CD4-positive, CD25-positive, alpha-beta regulatory T cell (primary cell): ENCODE data around the gene SCYL3. TPM values are rescaled to one million over a fixed set of nuclear protein-coding genes. Genes with fewer than 3 reads are reported as not detected.
A peak's percentile ranks its signal among the peaks of the same experiment; 100 is the strongest.
"Not testable (repeated sequence)": the region's sequence is repeated elsewhere in the genome, so short reads cannot be mapped to it uniquely, and the experiment has no call there.

Experiments
- ATAC-seq, 2 donors: fragments of 150-1000 bp; cut with Tn5 transposase; one replicate each; pipeline ENCODE4 v1.10.0; 2021; ENCODE audit warnings: low read depth in 2 of 2, moderate number of reproducible peaks in 2 of 2, moderate library complexity in 1 of 2
- DNase-seq, 3 donors: peaks; one replicate each; pipeline versions ENCODE4 v3.0.0 to v3.0.0-alpha.2; 2012 to 2022; ENCODE audit warnings: mixed read lengths in 1 of 3
- H3K27ac ChIP-seq: one replicate; pipeline ENCODE4 v1.7.0; 2013; ENCODE audit warnings: mild to moderate bottlenecking, low read length; ENCODE audit not compliant: insufficient read depth, poor library complexity, severe bottlenecking
- H3K27me3 ChIP-seq: one replicate; pipeline ENCODE4 v1.7.0; 2013; ENCODE audit warnings: low read length; ENCODE audit not compliant: control insufficient read depth, insufficient read depth
- H3K36me3 ChIP-seq: one replicate; pipeline ENCODE4 v1.7.0; 2013; ENCODE audit warnings: mild to moderate bottlenecking, low read length, moderate library complexity; ENCODE audit not compliant: control insufficient read depth, insufficient read depth
- H3K4me1 ChIP-seq: 2 replicates; pipeline ENCODE4 v1.7.0; 2013; ENCODE audit warnings: mild to moderate bottlenecking, low read length; ENCODE audit not compliant: insufficient read depth, control insufficient read depth, poor library complexity, severe bottlenecking
- H3K4me3 ChIP-seq: one replicate; pipeline ENCODE4 v1.7.0; 2013; ENCODE audit warnings: low read depth, mild to moderate bottlenecking, low read length, moderate library complexity
- H3K9me3 ChIP-seq, 2 experiments: 1 replicate in 1 of 2; 2 replicates in 1 of 2; pipeline ENCODE4 v1.7.0; 2013; ENCODE audit warnings: low read length in 2 of 2, mild to moderate bottlenecking in 1 of 2, moderate library complexity in 1 of 2; ENCODE audit not compliant: control insufficient read depth in 2 of 2
- H3K27ac Mint-ChIP-seq, 3 donors: one replicate each; pipeline ENCODE4 v1.8.0; 2020 to 2022; ENCODE audit warnings: mild to moderate bottlenecking in 3 of 3, mixed read lengths in 3 of 3, moderate library complexity in 2 of 3
- H3K27me3 Mint-ChIP-seq: one replicate; pipeline ENCODE4 v1.8.0; 2022; ENCODE audit warnings: mild to moderate bottlenecking, mixed read lengths
- H3K36me3 Mint-ChIP-seq: one replicate; pipeline ENCODE4 v1.8.0; 2020; ENCODE audit warnings: mixed read lengths
- H3K4me1 Mint-ChIP-seq, 4 donors: one replicate each; pipeline ENCODE4 v1.8.0; 2020 to 2022; ENCODE audit warnings: mixed read lengths in 4 of 4, mild to moderate bottlenecking in 1 of 4
- H3K4me3 Mint-ChIP-seq, 4 donors: one replicate each; pipeline ENCODE4 v1.8.0; 2020 to 2022; ENCODE audit warnings: mild to moderate bottlenecking in 4 of 4, mixed read lengths in 4 of 4, moderate library complexity in 3 of 4
- H3K9me3 Mint-ChIP-seq, 7 donors: one replicate each; pipeline ENCODE4 v1.8.0; 2020 to 2022; ENCODE audit warnings: mixed read lengths in 7 of 7, mild to moderate bottlenecking in 3 of 7, moderate library complexity in 2 of 7
- polyA plus RNA-seq, 4 donors: library from polyadenylated mRNA; unstranded; fragments of 300-500 nt; fragmentation: Illumina TruSeq; gene quantifications; one replicate each; pipeline ENCODE4 v1.2.3, GENCODE V29; 2021
- total RNA-seq: library from RNA; stranded (reverse); gene quantifications from one replicate; pipeline ENCODE4 v1.2.3, GENCODE V29; 2022

SCYL3 gene
- total and polyA plus RNA-seq, 5 donors from 2014 or later, result 14.0 to 18.9 (median 15.1) TPM

DNA sequence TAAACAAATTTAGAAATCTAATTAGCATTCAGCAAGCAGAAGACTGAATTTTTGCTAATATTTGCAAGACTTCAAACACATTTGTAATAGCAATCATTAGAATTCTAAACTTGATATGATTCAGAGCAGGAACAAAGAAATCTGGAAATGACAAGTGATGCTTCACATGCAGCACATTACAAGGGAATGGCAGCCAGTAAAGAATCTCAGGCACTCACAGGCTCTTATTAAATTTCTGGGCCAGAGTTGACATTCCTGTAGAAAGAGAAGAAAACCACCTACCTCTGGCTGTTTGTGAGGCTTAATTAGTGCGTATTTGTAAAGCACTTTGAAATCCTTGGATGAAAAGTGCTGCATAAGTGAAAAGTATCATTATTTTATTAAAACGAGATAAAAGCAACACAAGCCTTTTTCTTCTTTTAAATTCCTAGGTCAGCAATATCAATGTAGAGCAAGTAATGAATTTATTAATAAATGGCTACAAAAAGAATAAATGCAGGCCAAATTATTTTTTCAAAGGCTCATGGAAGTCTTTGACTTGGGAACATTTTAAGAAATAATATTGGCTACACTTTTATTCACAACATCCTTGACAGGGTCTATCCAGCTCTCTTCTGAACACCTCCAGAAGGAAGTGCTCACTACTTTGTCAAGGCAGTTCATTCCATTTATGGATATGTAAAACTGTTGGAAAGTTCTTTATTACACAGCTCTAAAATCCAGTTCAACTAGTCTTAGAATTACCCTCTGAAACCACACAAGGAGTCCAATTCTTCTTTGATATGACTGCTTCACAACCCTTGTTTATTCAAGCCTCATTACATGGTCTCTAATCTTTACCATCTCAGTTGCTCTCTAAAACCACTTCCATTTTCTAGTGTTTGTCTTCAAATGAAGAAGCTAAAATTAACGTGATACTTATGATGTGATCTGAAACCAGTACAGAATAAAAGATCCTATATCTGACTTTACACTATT lies 32.1 kb upstream of the SCYL3 start:
- Histone ChIP-seq H3K4me1 (no peaks in the 10 kb centered on the region), H3K36me3 (peaks cover 2% of the 10 kb centered on the region), H3K27ac (peak overlapping the region; percentile 15), H3K9me3 (no peaks in the 10 kb centered on the region), H3K27me3 (no peaks in the 10 kb centered on the region), H3K4me3 (no peak overlapping the region)
- Mint-ChIP-seq H3K4me1 (peaks cover 8 to 22% (median 9%) of the 10 kb centered on the region in 4 donors), H3K27ac (peak overlapping the region in 1 of 3 donors; percentile 88), H3K4me3 (no peak overlapping the region), H3K27me3 (no peaks in the 10 kb centered on the region), H3K36me3 (peaks cover 6% of the 10 kb centered on the region), H3K9me3 (no peaks in the 10 kb centered on the region)
- DNase-seq (peak in 2 of 3 donors; percentile 43 to 60), ATAC-seq (peak in 1 of 2 donors; percentile 59)

DNA sequence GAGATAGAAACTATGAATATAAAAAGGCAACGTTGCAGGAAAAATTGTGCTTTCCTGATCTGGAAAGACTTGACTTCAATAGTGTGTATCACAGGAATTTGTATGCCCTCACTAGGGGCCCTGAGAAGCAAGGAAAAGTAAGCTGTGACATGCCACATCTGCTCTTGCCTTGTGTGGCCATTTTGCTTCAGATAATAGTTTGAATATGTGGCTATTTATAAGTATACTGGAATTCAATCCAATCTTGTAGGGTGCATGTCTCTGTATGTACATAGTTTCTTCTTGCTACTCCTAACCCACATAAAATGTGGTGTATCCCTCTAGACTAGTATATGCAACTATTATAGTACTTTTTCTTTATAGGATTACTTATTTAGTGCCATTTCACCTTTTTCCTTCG lies 31.1 kb upstream of the SCYL3 start:
- ATAC-seq (no peak), DNase-seq (no peak)
- Mint-ChIP-seq H3K27ac (no peak overlapping the region), H3K27me3 (no peaks in the 10 kb centered on the region), H3K9me3 (no peaks in the 10 kb centered on the region), H3K36me3 (peaks cover 6% of the 10 kb centered on the region), H3K4me3 (no peak overlapping the region), H3K4me1 (peaks cover 8 to 22% (median 9%) of the 10 kb centered on the region in 4 donors)
- Histone ChIP-seq H3K9me3 (no peaks in the 10 kb centered on the region), H3K4me3 (no peak overlapping the region), H3K4me1 (no peaks in the 10 kb centered on the region), H3K27ac (no peak overlapping the region), H3K36me3 (peaks cover 2% of the 10 kb centered on the region), H3K27me3 (no peaks in the 10 kb centered on the region)

GRCh38 chr1:169924063-169924462 lies 30.4 kb upstream of the SCYL3 start:
- no peaks in the 10 kb centered on the region for H3K9me3 ChIP-seq
- H3K4me3 ChIP-seq, result no peak overlapping the region
- no peak overlapping the region for H3K4me3 Mint-ChIP-seq
- H3K36me3 Mint-ChIP-seq, result peaks cover 7% of the 10 kb centered on the region
- no peaks in the 10 kb centered on the region for H3K4me1 ChIP-seq
- ATAC-seq (no peak), DNase-seq (no peak)
- H3K36me3 ChIP-seq, result peaks cover 2% of the 10 kb centered on the region
- H3K4me1 Mint-ChIP-seq, result peaks cover 8 to 21% (median 9%) of the 10 kb centered on the region in 4 donors
- H3K27ac Mint-ChIP-seq, result no peak overlapping the region
- H3K27me3 ChIP-seq, result no peaks in the 10 kb centered on the region
- H3K9me3 Mint-ChIP-seq, result no peaks in the 10 kb centered on the region
- no peak overlapping the region for H3K27ac ChIP-seq
- H3K27me3 Mint-ChIP-seq, result no peaks in the 10 kb centered on the region

GRCh38 chr1:169921080-169921479 lies 27.4 kb upstream of the SCYL3 start:
- H3K27me3 ChIP-seq, result no peaks in the 10 kb centered on the region
- no peaks in the 10 kb centered on the region for H3K27me3 Mint-ChIP-seq
- H3K9me3 ChIP-seq, result no peaks in the 10 kb centered on the region
- no peaks in the 10 kb centered on the region for H3K4me1 ChIP-seq
- peaks cover 2% of the 10 kb centered on the region for H3K36me3 ChIP-seq
- H3K27ac Mint-ChIP-seq, result no peak overlapping the region
- H3K4me3 ChIP-seq, result no peak overlapping the region
- peaks cover 16% of the 10 kb centered on the region for H3K36me3 Mint-ChIP-seq
- H3K4me3 Mint-ChIP-seq, result no peak overlapping the region
- no peak overlapping the region for H3K27ac ChIP-seq
- DNase-seq (no peak), ATAC-seq (no peak)
- H3K4me1 Mint-ChIP-seq, result peaks cover 2 to 4% (median 2%) of the 10 kb centered on the region in 4 donors
- H3K9me3 Mint-ChIP-seq, result no peaks in the 10 kb centered on the region

- H3K4me1 Mint-ChIP-seq, result peaks cover 0 to 7% (median 2%) of the 10 kb centered on the region in 4 donors
- H3K27me3 ChIP-seq, result no peaks in the 10 kb centered on the region
- ATAC-seq (no peak), DNase-seq (no peak)
- peaks cover 22% of the 10 kb centered on the region for H3K36me3 Mint-ChIP-seq
- H3K4me1 ChIP-seq, result no peaks in the 10 kb centered on the region
- H3K27ac ChIP-seq, result no peak overlapping the region
- no peaks in the 10 kb centered on the region for H3K9me3 Mint-ChIP-seq
- peaks cover 2% of the 10 kb centered on the region for H3K36me3 ChIP-seq
- peak overlapping the region in 1 of 4 donors; percentile 21 for H3K4me3 Mint-ChIP-seq
- H3K27me3 Mint-ChIP-seq, result no peaks in the 10 kb centered on the region
- H3K9me3 ChIP-seq, result no peaks in the 10 kb centered on the region
- H3K27ac Mint-ChIP-seq, result peak overlapping the region in 1 of 3 donors; percentile 10
- H3K4me3 ChIP-seq, result no peak overlapping the region
These were observed 25.2 kb upstream of the SCYL3 start for GRCh38 chr1:169918927-169919326.

- H3K9me3 ChIP-seq, H3K4me3 Mint-ChIP-seq, H3K4me3 ChIP-seq, H3K4me1 Mint-ChIP-seq, H3K4me1 ChIP-seq, H3K36me3 ChIP-seq, H3K27me3 Mint-ChIP-seq, DNase-seq, H3K27ac Mint-ChIP-seq, ATAC-seq, H3K27me3 ChIP-seq, H3K9me3 Mint-ChIP-seq, H3K27ac ChIP-seq: not testable (repeated sequence)
- H3K36me3 Mint-ChIP-seq, result peaks cover 24% of the 10 kb centered on the region
These were observed 24.5 kb upstream of the SCYL3 start for GRCh38 chr1:169918220-169918619.

DNA sequence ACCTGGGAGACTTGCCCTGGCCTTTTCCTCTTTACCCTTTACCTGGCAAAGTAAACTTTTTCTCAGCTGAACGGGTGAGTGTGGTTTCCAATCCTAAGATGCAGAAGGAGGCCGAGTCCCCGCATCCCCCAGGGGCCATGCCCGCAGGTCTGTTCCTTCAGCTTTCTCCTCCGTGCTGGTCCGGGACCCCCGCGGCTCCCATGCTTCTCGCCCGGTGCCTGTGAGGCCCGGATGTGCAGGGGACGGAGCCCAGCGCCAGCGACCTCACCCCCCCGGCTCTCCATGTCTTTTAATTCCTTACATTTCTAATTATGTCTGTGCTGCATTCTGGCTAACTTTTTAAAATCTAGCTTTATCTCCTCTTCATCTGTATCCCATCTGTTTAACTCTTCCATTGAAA lies 21.5 kb upstream of the SCYL3 start:
- Mint-ChIP-seq H3K27me3 (no peaks in the 10 kb centered on the region), H3K36me3 (peaks cover 21% of the 10 kb centered on the region), H3K4me3 (no peak overlapping the region), H3K27ac (no peak overlapping the region), H3K9me3 (peaks cover 0 to 4% (median 0%) of the 10 kb centered on the region in 7 donors), H3K4me1 (peaks cover 0 to 7% (median 4%) of the 10 kb centered on the region in 4 donors)
- Histone ChIP-seq H3K27me3 (no peaks in the 10 kb centered on the region), H3K4me3 (no peak overlapping the region), H3K9me3 (no peaks in the 10 kb centered on the region), H3K4me1 (no peaks in the 10 kb centered on the region), H3K27ac (no peak overlapping the region), H3K36me3 (no peaks in the 10 kb centered on the region)
- DNase-seq (no peak), ATAC-seq (no peak)
